ENCODE data around the gene AK9. TPM values are rescaled to one million over a fixed set of nuclear protein-coding genes. Genes with fewer than 3 reads are reported as not detected.

AK9 gene
- total and polyA plus RNA-seq, 2 of the 4 experiments (the other 2 are of a cell fraction) = 1.7 to 1.8 TPM

GRCh38 chr6:109523478-109523877 is 167.5 kb downstream of the AK9 start:
- peak; percentile 40 for DNase-seq
- H2AFZ ChIP-seq (replicated peaks; ENCODE audit: low read length, poor library complexity) = no peak overlapping the region
- H2BK5ac ChIP-seq (ENCODE audit: low read depth, low read length, poor library complexity, severe bottlenecking) = no peak overlapping the region
- ATAC-seq (ENCODE audit: low read depth) = no peak; the same call in 1 of the 2 replicates
- H2AK9ac ChIP-seq (replicated peaks; ENCODE audit: low read depth, low read length, poor library complexity) = no peak overlapping the region
- H3K56ac ChIP-seq (ENCODE audit: extremely low read depth, insufficient read depth, low read length) = no peak overlapping the region
- H2AK5ac ChIP-seq (ENCODE audit: low read depth, low read length) = no peak overlapping the region
- H2BK120ac ChIP-seq (ENCODE audit: low read depth, low read length) = no peak overlapping the region
- H3K18ac ChIP-seq (ENCODE audit: low read depth, low read length) = no peak overlapping the region
- no peak overlapping the region for H2BK20ac ChIP-seq (ENCODE audit: low read depth, low read length)
- no peak overlapping the region for H3K14ac ChIP-seq (replicated peaks; ENCODE audit: low read depth, low read length)
- CTCF ChIA-PET = no interaction called here
- no peaks in the 10 kb centered on the region for H4K20me1 ChIP-seq (ENCODE audit: insufficient read depth, low read length)
- H3K4me2 ChIP-seq (ENCODE audit: low read depth, low read length) = no peak overlapping the region
- no peak overlapping the region for H4K8ac ChIP-seq (ENCODE audit: low read depth in 2 of 2, low read length in 2 of 2)
- no peaks in the 10 kb centered on the region for H3K4me1 ChIP-seq (ENCODE audit: control insufficient read depth, insufficient read depth, low read length)
- H4K91ac ChIP-seq (ENCODE audit: insufficient read depth, low read depth, low read length) = no peak overlapping the region
- H3K4me3 ChIP-seq (ENCODE audit: insufficient read depth, low read depth, low read length) = no peak overlapping the region
- no peak overlapping the region for H3K23ac ChIP-seq (ENCODE audit: low read depth, low read length)
- H3K9ac ChIP-seq (ENCODE audit: low read depth, low read length) = no peak overlapping the region
- dilution Hi-C loops (cut with HindIII; ENCODE audit: low sequenced_read_pairs, unreplicated experiment) (no loop called here), in situ Hi-C loops (cut with MboI; ENCODE audit: low sequenced_read_pairs) (loop anchor here (10.0 kb wide), 1 partner anchor 861 kb away; no protein-coding TSS in a partner anchor), intact Hi-C loops (cut with micrococcal nuclease) (no loop called here)
- no peaks in the 10 kb centered on the region for H3K9me1 ChIP-seq (ENCODE audit: insufficient read depth, low read length)
- no peaks in the 10 kb centered on the region for H3K9me3 ChIP-seq (ENCODE audit: control insufficient read depth, insufficient read depth, low read length)
- H3K4ac ChIP-seq (ENCODE audit: low read depth, low read length) = no peak overlapping the region
- POLR2A ChIA-PET (ENCODE audit: unreplicated experiment) = no interaction called here
- H3K36me3 ChIP-seq (ENCODE audit: control insufficient read depth, insufficient read depth, low read length) = no peaks in the 10 kb centered on the region
- 0 out of 2 replicates have a peak, but pooled peaks cover under 1% of the 10 kb centered on the region for H3K27me3 ChIP-seq (ENCODE audit: control insufficient read depth, insufficient read depth, low read length)
- no peak overlapping the region for H4K5ac ChIP-seq (ENCODE audit: low read depth, low read length)
- no peak overlapping the region for H3K27ac ChIP-seq (ENCODE audit: insufficient read depth, low read length)
- no TSS peak for BruUV-seq (replicated peaks)
- TF ChIP-seq RCOR1 (IDR thresholded peaks at IDR 0.05; ENCODE audit: insufficient replicate concordance, low read length) = no peak
- no peak for TF ChIP-seq CEBPB (IDR thresholded peaks at IDR 0.05; ENCODE audit: low read depth, low read length)
- TF ChIP-seq, protein P1, sequence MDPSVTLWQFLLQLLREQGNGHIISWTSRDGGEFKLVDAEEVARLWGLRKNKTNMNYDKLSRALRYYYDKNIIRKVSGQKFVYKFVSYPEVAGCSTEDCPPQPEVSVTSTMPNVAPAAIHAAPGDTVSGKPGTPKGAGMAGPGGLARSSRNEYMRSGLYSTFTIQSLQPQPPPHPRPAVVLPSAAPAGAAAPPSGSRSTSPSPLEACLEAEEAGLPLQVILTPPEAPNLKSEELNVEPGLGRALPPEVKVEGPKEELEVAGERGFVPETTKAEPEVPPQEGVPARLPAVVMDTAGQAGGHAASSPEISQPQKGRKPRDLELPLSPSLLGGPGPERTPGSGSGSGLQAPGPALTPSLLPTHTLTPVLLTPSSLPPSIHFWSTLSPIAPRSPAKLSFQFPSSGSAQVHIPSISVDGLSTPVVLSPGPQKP (IDR thresholded peaks at IDR 0.05; ENCODE audit: borderline replicate concordance, low read depth, low read length) = no peak
- TF ChIP-seq, protein P2, sequence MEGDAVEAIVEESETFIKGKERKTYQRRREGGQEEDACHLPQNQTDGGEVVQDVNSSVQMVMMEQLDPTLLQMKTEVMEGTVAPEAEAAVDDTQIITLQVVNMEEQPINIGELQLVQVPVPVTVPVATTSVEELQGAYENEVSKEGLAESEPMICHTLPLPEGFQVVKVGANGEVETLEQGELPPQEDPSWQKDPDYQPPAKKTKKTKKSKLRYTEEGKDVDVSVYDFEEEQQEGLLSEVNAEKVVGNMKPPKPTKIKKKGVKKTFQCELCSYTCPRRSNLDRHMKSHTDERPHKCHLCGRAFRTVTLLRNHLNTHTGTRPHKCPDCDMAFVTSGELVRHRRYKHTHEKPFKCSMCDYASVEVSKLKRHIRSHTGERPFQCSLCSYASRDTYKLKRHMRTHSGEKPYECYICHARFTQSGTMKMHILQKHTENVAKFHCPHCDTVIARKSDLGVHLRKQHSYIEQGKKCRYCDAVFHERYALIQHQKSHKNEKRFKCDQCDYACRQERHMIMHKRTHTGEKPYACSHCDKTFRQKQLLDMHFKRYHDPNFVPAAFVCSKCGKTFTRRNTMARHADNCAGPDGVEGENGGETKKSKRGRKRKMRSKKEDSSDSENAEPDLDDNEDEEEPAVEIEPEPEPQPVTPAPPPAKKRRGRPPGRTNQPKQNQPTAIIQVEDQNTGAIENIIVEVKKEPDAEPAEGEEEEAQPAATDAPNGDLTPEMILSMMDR (conservative IDR thresholded peaks at IDR 0.05; ENCODE audit: low read depth, low read length) = no peak
- TF ChIP-seq FOS (IDR thresholded peaks at IDR 0.05; ENCODE audit: low read depth, low read length) = no peak
- no peaks in the 10 kb centered on the region for H3K79me1 ChIP-seq (ENCODE audit: low read depth in 1 of 2, low read length in 2 of 2)
- no peak overlapping the region for H2BK15ac ChIP-seq (ENCODE audit: low read depth, low read length)
- WGBS, 2 experiments (ENCODE audit: extremely low coverage in 2 of 2, insufficient read length in 1 of 2) = 78% methylated on average over 1 of the region's 2 CpGs; no CpG with 5 or more reads in 1 of the 2 experiments
